ENCODE measurements around the gene PRKAG2. TPM values are rescaled to one million over a fixed set of nuclear protein-coding genes. Genes with fewer than 3 reads are reported as not detected.
A peak's percentile ranks its signal among the peaks of the same experiment; 100 is the strongest.
"Not testable (repeated sequence)": the region's sequence is repeated elsewhere in the genome, so short reads cannot be mapped to it uniquely, and the experiment has no call there.

Gene PRKAG2
- total RNA-seq, 1 experiment from 2014 or later, result 24.2 TPM

DNA sequence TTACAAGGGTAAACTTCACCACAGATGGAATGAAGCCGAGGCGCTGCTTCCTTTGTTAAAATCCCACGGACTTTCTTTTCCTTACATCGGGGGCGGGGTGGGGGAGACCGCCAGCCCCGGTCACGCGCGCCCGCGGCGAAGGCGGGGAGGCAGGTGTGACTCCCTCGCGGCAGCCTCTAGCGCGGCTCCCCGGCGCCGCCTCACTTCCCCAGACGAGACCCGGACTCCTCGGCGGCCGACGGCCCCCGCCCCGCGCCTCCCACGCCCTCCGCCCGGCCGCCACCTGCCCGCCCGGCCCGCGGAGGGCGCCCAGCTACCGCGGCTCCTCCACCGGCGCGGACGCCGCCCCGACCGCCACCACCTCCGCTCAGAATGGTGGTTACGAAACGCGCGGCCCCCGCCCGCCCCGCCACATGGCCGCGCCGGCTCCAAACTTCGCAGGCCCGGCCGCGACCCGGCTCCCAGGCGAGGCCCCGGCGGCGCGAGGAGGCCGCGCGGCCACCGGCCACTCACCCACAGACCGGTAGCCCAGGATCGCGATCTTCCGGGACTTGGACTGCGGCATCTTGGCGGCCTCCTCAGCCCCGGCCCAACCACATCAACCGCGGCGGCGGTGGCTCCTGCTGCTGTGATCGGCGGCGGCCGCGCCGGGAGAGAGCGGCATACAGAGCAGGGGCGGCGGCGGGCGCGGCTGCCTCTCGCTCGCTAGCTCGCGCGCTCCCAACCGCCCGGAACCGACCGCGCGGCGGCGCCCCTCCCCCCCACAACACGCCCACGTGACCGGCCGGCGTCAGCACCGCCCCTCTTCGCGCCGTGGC lies 357.8 kb downstream of the PRKAG2 start:
- peak; percentile 49 for DNase-seq (ENCODE audit: low read depth)
- in situ Hi-C loops (cut with HindIII; ENCODE audit: low pct_unique_long_range_greater_than_20kb, low sequenced_read_pairs), result not testable (repeated sequence)

DNA sequence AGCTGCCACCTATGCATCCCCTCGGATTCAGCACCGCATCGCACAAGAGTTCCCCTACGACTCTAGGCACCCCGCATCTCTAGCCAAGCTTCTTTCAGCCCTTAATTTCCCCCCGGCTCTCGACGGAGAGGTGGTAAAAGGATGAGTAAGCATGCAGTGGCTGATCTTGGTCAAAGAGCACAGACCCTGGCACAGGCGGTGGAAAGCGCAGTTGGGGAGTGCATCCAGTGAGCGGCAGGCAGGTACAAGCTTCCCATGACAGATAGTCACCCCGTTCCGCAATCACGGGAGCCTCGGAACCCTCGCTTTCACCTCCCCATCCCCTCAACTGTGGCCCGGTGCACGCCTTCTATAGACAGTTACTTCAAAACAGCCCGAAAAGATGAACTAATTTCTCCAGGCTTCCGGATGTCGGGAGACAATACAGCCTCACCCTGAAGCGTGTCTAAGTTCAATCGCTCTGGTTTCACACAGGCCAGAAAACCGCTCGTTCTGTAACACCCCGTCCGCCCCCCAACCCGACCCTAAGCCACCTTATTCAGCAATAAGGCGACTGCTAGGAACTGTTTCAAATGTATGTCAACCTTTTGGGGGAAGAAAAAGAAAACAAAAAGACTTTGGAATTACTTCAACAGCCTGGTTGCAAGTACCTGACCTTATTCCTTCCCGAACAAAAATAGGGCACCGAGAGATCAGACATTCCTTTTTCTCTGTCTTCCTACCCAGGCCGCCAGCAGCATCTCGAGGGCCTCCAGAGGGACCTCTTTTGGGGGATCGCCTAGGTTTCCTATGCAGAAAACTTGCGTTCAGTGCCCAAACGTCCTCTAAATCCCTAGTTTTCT lies 358.6 kb downstream of the PRKAG2 start:
- in situ Hi-C loops (cut with HindIII; ENCODE audit: low pct_unique_long_range_greater_than_20kb, low sequenced_read_pairs), result no loop called here

DNA sequence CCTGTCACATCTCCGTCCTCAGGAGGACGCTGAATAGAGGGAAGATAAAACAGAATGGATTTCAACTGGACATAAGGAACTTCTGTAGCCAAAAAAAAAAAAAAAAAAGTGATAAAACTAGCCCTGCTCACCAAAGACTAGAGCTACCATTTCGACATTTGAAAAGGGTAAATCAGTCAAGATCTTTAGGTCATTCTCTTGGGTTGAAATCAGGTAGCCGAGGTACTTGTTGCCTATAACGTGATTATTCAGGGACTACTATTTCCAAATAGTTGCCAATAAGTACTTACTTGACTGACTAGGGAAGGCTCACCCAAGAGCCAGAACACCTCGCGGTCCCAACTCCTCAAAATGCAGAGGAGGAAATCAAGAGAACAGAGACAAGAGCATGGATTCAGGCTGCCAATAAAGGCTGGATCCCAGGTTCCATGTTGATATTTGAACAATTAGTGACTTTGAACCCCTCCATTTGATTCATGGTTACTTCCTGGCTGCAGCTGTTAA lies 359.3 kb downstream of the PRKAG2 start:
- DNase-seq (ENCODE audit: low read depth), result no peak
- in situ Hi-C loops (cut with HindIII; ENCODE audit: low pct_unique_long_range_greater_than_20kb, low sequenced_read_pairs), result no loop called here

More for the DNA sequence above, 358.6 kb downstream of the PRKAG2 start:
- peak; percentile 61 for DNase-seq (ENCODE audit: low read depth)

DNA sequence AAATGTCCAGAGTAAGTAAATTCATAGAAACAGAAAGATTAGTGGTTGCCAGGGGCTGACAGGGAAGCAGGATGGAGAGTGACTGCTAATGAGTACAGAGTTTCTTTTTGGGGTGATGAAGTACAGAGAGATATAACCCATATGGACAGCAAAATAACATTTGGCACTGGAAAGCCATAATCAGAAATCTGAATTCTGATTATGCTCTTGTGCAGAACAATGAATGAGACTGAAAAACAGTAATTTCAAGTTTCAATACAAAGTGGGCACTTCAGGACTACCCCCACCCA lies 361.7 kb downstream of the PRKAG2 start:
- in situ Hi-C loops (cut with HindIII; ENCODE audit: low pct_unique_long_range_greater_than_20kb, low sequenced_read_pairs), result no loop called here
- DNase-seq (ENCODE audit: low read depth), result no peak

DNA sequence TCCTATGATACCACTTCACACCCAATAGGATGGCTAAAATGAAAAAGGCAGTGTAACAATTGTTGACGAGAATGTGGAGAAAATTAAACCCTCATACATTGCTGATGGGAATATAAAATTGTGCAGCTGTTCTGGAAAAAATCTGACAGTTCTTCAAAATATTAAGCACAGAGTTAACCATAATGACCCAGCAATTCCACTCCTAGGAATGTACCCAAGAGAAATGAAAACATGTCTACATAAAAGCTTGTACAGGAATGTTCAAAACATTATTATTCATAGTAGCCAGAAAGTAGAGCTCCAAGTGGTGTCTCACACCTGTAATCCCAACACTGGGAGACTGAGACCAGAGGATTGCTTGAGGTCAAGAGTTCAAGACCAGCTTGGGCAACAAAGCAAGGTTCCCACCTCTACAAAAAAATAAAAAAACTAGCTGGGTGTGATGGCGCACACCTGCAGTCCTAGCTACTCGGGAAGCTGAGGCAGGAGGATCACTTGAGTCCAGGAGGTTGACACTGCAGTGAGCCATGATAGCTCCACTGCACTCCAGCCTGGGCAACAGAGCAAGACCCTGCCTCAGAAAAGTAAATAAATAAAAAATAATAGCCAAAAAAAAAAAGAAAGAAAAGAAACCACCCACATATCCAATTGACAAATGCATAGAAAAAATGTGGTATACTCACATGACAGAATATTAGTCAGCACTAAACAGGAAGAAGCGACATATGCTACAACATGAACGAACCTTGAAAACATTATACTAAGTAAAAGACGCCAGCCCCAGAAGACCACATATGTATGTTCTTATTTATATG lies 362.2 kb downstream of the PRKAG2 start:
- no peak for DNase-seq (ENCODE audit: low read depth)
- in situ Hi-C loops (cut with HindIII; ENCODE audit: low pct_unique_long_range_greater_than_20kb, low sequenced_read_pairs), result no loop called here

DNA sequence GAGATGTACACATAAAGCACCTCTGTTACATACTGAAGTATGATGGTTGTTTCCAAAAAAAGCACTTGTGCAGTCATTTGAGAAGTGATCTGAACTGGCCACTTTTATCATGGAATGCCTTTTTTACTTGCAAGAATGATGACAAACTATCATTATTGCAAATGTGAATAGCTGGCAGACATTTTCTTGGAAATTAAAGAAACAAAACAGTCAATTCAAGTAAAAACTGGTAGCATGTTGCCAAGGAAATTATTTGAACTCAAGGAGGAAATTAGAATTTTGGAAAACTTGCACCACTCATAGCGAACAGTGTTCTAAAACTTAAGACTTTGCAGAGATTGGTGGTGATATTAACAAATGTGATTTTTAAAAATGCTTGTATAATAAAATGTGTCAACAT lies 363.8 kb downstream of the PRKAG2 start:
- in situ Hi-C loops (cut with HindIII; ENCODE audit: low pct_unique_long_range_greater_than_20kb, low sequenced_read_pairs), result no loop called here
- DNase-seq (ENCODE audit: low read depth), result no peak

DNA sequence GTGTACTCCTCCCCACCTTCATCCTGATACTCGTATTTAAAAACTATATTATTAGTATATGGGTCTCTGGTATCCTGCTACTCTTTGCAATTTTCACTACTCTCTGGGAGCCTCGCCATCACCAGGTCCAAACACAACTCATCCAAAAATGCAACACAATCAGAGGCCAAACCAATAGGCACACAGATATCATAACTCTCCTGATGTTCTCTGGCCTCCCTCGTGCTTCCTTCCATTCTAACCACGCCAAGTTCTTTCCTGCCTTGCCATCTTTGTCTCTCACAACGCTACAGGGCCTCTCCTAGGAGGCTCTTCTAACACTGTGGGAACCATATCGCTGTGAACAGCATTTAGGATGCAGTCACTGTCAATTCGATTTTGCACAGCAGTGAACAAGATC lies 364.6 kb downstream of the PRKAG2 start:
- DNase-seq (ENCODE audit: low read depth), result no peak
- in situ Hi-C loops (cut with HindIII; ENCODE audit: low pct_unique_long_range_greater_than_20kb, low sequenced_read_pairs), result no loop called here

DNA sequence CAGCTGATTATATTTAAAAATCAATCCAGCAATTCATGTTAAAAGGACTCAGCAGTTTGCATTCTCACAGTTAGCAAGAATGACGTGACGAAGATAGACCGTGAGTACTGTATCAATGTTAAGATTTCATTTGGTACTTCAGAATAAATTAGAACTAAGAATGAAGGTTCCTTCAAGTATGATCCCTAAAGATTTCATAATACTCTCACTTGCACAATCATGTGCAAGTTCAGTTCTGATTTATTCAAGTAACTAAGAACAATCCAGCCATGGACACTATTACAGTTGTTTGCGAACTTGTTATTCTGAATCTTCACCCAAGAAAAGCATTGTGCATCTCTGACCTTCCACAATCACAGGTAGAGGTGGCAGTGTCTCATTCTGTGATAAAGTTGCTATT lies 365.0 kb downstream of the PRKAG2 start:
- no peak for DNase-seq (ENCODE audit: low read depth)
- in situ Hi-C loops (cut with HindIII; ENCODE audit: low pct_unique_long_range_greater_than_20kb, low sequenced_read_pairs), result no loop called here

DNA sequence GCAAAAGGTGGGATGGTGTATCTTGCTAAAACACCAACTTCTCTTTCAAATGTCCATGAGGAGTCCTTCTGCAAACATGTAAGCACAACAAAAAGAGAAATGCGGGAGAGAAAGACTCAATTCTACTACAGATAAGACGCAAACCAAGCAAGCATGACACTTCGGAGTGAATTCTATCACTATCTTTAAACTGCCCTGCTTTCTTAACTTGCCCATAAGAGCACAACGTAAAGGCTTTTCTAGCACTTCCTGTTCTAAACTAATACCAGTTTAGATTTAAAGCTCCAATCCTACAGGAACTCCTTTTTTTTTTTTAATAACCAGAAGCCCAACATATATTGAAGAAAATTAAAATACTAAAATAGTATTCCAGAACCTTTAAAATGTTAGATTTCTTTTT lies 365.6 kb downstream of the PRKAG2 start:
- in situ Hi-C loops (cut with HindIII; ENCODE audit: low pct_unique_long_range_greater_than_20kb, low sequenced_read_pairs), result no loop called here
- DNase-seq (ENCODE audit: low read depth), result no peak

DNA sequence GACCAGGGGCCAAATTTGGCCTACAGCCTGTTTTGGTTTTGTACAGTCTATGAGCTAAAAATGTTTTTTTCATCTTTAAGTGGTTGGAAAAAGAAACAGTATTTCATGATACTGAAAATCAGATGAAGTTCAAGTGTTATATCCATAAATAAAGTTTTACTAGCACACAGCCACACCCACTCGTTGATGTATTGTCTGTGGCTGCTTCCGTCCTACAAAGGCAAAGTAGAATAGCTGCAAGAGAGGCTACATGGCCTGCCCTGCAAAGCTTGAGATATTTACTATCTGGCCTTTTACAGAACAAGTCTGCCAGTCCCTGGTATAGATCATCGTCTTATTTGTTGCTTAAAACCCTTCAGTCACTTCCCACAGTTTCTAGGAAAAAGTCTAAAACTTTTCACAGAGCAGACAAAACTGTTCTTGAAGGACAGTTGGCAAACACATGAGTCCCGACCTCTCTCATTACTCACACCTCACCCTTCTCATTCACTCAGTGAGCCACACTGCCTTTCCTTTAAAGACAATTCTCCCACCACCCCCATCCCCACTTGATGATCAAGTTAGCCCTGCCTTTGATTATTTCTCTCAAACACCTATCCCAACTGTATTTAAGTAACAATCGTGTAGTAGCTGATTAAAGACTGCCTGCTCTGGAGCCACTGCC lies 367.1 kb downstream of the PRKAG2 start:
- in situ Hi-C loops (cut with HindIII; ENCODE audit: low pct_unique_long_range_greater_than_20kb, low sequenced_read_pairs), result no loop called here
- DNase-seq (ENCODE audit: low read depth), result no peak

DNA sequence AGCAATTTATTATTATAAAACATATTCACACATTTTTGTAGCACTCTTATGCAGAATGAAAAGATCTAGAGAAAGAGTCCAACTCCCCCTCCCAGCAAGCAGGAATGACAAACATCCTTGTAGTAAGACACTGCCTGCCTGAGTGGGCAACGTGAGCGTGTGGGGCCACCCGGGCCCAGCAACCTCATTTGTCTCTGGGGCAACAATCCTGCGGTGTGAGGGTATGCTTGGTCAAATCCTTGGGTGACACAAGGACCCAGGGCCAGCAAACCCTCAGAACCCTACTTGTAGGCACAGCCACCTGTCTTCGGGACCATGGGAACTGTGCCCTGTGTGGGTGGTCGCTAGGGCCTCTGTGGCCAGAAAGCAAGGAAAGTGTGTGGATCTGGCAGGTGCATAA lies 367.9 kb downstream of the PRKAG2 start:
- no peak for DNase-seq (ENCODE audit: low read depth)
- in situ Hi-C loops (cut with HindIII; ENCODE audit: low pct_unique_long_range_greater_than_20kb, low sequenced_read_pairs), result no loop called here

DNA sequence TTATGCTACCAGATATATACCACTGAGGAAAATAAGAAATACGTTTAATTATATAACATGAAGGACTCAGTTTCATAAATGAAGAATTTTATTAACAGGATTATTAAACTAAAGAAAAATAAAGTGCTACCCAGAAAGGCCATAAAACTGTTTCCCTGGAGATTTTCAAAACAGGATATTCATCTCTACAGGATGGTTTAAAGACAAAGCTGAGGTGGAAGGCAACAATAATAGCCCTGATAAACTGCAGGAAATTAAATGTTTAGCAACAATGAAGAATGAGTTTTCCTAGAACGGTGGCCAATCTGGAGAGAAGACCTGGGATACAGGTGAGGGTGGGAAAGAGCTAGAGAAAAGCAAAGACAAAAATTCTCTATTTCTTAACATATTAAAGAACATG lies 369.1 kb downstream of the PRKAG2 start:
- DNase-seq (ENCODE audit: low read depth), result no peak
- in situ Hi-C loops (cut with HindIII; ENCODE audit: low pct_unique_long_range_greater_than_20kb, low sequenced_read_pairs), result no loop called here

DNA sequence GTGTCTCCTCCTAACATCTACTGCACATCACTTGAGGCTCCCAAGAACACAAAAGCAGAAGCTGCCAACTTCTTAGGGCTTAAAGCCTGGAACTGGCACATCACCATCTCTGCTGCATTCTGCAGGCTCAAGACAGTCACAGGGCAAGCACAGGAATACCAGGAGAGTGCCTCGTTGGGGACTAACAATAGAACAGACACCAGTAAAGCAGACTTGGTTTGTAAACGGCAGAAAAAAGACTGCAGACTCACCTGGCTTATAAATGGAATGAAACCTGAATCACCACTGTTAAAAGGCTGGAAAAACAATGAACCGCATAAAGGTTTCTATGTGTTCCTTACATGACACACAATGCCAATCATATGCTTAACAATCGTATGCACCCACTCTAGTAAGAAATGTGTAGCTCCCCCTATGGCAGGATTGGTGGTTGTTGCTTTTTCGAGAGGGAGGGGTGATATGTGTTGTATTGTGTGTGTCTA lies 370.0 kb downstream of the PRKAG2 start:
- in situ Hi-C loops (cut with HindIII; ENCODE audit: low pct_unique_long_range_greater_than_20kb, low sequenced_read_pairs), result no loop called here
- no peak for DNase-seq (ENCODE audit: low read depth)

Other genes with a start within 250 kb of the PRKAG2 start
- gene GALNTL5, start 79.3 kb upstream of the PRKAG2 start, total RNA-seq (2014; rRNA removed; shearing (Covaris generic); ENCODE audit: low replicate concordance), result not detected in 2 replicates
- gene GALNT11, start 148.6 kb upstream of the PRKAG2 start, total RNA-seq (2014; rRNA removed; shearing (Covaris generic); ENCODE audit: low replicate concordance), result 56.8 and 63.3 TPM in 2 replicates

Data from Caki2 (cell line).